HCT116 (cell line): Measurements from ENCODE around the gene ATXN7L3B. TPM values are rescaled to one million over a fixed set of nuclear protein-coding genes. Genes with fewer than 3 reads are reported as not detected.

Experiments
- ATAC-seq: fragments of 200-7000 bp; cut with Tn5 transposase; 2 replicates; pipeline ENCODE4 v1.9.1; 2020; ENCODE audit warnings: mild to moderate bottlenecking, moderate library complexity
- BruUV-seq: library from RNA; stranded (reverse); fragments of 400-500 nt; replicated peaks from 2 replicates; lab custom pipeline; 2021; lab: Mats Ljungman, UMichigan
- CTCF ChIA-PET: fragments of 300-600 bp; sonication (Branson Sonifier 250); formaldehyde crosslinking; loops from one replicate; lab custom pipeline; 2021; ENCODE audit warnings: antibody characterized with exemption; lab: Charles Lee
- POLR2A ChIA-PET: fragments of 300-600, 350-600 bp; sonication (Branson Sonifier 250); formaldehyde crosslinking; loops from one replicate; lab custom pipeline; 2021; ENCODE audit warnings: antibody characterized with exemption; lab: Charles Lee
- RAD21 ChIA-PET, 2 experiments: fragments of 300-600 bp; sonication (Branson Sonifier 250); formaldehyde crosslinking; loops; one replicate each; lab custom pipeline; 2023; ENCODE audit warnings: low total read pairs in 2 of 2; ENCODE audit not compliant: uncharacterized antibody in 2 of 2, unreplicated experiment in 2 of 2, low non-redundant PET in 1 of 2; lab: Charles Lee
- DNase-seq: peaks from one replicate; pipeline ENCODE4 v3.0.0-alpha.2; 2010; ENCODE audit warnings: low read depth, low spot score
- H2AFZ ChIP-seq: fragments of 200-600 bp; shearing (Covaris generic), sonication (generic); 2 replicates; pipeline ENCODE4 v1.6.1; 2017; ENCODE audit warnings: low read depth, mixed run types, mixed read lengths, antibody characterized with exemption, low read length; ENCODE audit not compliant: poor library complexity, severe bottlenecking
- H3K27ac ChIP-seq: 2 replicates; pipeline ENCODE4 v1.5.1; 2012; ENCODE audit warnings: low read depth, low read length
- H3K27me3 ChIP-seq: fragments of 200-600 bp; sonication (generic); 2 replicates; pipeline ENCODE4 v1.6.1; 2016; ENCODE audit warnings: mixed run types, low read length, mixed read lengths; ENCODE audit not compliant: insufficient read depth
- H3K36me3 ChIP-seq, 2 experiments: fragments of 200-500 bp in 1 of 2; fragments of 200-600 bp in 1 of 2; sonication (Bioruptor generic) in 1 of 2; sonication (generic) in 1 of 2; 2 replicates each; pipeline versions ENCODE4 v1.5.1 to v1.6.1; 2014 to 2016; ENCODE audit warnings: low read length in 2 of 2, inconsistent platforms in 1 of 2, mixed read lengths in 1 of 2, mixed run types in 1 of 2; ENCODE audit not compliant: insufficient read depth in 2 of 2, control insufficient read depth in 1 of 2
- H3K4me1 ChIP-seq, 2 experiments: fragments of 200-600 bp in 1 of 2; sonication (generic) in 1 of 2; 2 replicates each; pipeline versions ENCODE4 v1.5.1 to v1.6.1; 2012 to 2017; ENCODE audit warnings: low read length in 2 of 2, inconsistent platforms in 1 of 2, mild to moderate bottlenecking in 1 of 2, mixed read lengths in 1 of 2, mixed run types in 1 of 2, moderate library complexity in 1 of 2; ENCODE audit not compliant: insufficient read depth in 2 of 2, control insufficient read depth in 1 of 2
- H3K4me2 ChIP-seq: fragments of 200-600 bp; sonication (generic); 2 replicates; pipeline ENCODE4 v1.6.1; 2017; ENCODE audit warnings: mixed run types, low read length, mixed read lengths
- H3K4me3 ChIP-seq, 2 experiments: fragments of 200-600 bp in 1 of 2; sonication (generic) in 1 of 2; replicated peaks in 1 of 2; 2 replicates each; pipeline ENCODE4 v1.5.1; 2011 to 2016; ENCODE audit warnings: low read length in 2 of 2, control low read depth in 1 of 2, low read depth in 1 of 2, mild to moderate bottlenecking in 1 of 2, mixed read lengths in 1 of 2, mixed run types in 1 of 2
- H3K79me2 ChIP-seq: fragments of 200-600 bp; sonication (generic); 2 replicates; pipeline ENCODE4 v1.6.1; 2017; ENCODE audit warnings: mild to moderate bottlenecking, mixed run types, low read length, moderate library complexity, mixed read lengths; ENCODE audit not compliant: insufficient read depth
- H3K9ac ChIP-seq: fragments of 200-600 bp; sonication (generic); 2 replicates; pipeline ENCODE4 v1.6.1; 2016; ENCODE audit warnings: low read length, mixed read lengths
- H3K9me2 ChIP-seq: fragments of 200-600 bp; sonication (generic), shearing (Covaris generic); 2 replicates; pipeline ENCODE4 v1.6.1; 2017; ENCODE audit warnings: mixed run types, mild to moderate bottlenecking, moderate library complexity; ENCODE audit not compliant: insufficient read depth
- H3K9me3 ChIP-seq, 2 experiments: fragments of 200-500 bp in 1 of 2; fragments of 200-600 bp in 1 of 2; sonication (Bioruptor generic) in 1 of 2; sonication (generic) in 1 of 2; 2 replicates each; pipeline ENCODE4 v1.6.1; 2014 to 2017; ENCODE audit warnings: low read length in 2 of 2, mixed read lengths in 2 of 2, inconsistent platforms in 1 of 2, low read depth in 1 of 2, mild to moderate bottlenecking in 1 of 2, mixed run types in 1 of 2, moderate library complexity in 1 of 2; ENCODE audit not compliant: control insufficient read depth in 1 of 2, insufficient read depth in 1 of 2
- H4K20me1 ChIP-seq: fragments of 200-600 bp; sonication (generic), shearing (Covaris generic); 2 replicates; pipeline ENCODE4 v1.6.1; 2017; ENCODE audit warnings: mixed run types, mild to moderate bottlenecking, moderate library complexity; ENCODE audit not compliant: insufficient read depth
- CEBPB ChIP-seq: IDR thresholded peaks from 2 replicates; pipeline ENCODE4 v1.6.1; 2012; ENCODE audit warnings: low read depth
- CTCF ChIP-seq, 3 experiments: fragments of 200-600 bp in 1 of 3; sonication (generic) in 1 of 3; IDR thresholded peaks in 2 of 3; conservative IDR thresholded peaks in 1 of 3; 2 replicates each; pipeline ENCODE4 v1.5.1; 2012 to 2017; ENCODE audit warnings: low read depth in 2 of 3, low read length in 2 of 3, antibody characterized with exemption in 1 of 3, borderline replicate concordance in 1 of 3, control low read depth in 1 of 3, mild to moderate bottlenecking in 1 of 3, mixed read lengths in 1 of 3, mixed run types in 1 of 3, moderate library complexity in 1 of 3; ENCODE audit not compliant: insufficient read depth in 1 of 3
- ELF1 ChIP-seq: IDR thresholded peaks from 2 replicates; pipeline ENCODE4 v1.6.1; 2012; ENCODE audit warnings: low read depth, borderline replicate concordance
- EZH2 ChIP-seq: fragments of 200-600 bp; sonication (generic); IDR thresholded peaks from 2 replicates; pipeline ENCODE4 v1.6.1; 2017; ENCODE audit warnings: antibody characterized with exemption, mixed run types
- POLR2AphosphoS5 ChIP-seq: IDR thresholded peaks from 2 replicates; pipeline ENCODE4 v1.6.1; 2011; ENCODE audit warnings: mild to moderate bottlenecking, low read depth, low read length, moderate library complexity
- ZFX ChIP-seq: fragments of 450-650 bp; IDR thresholded peaks from 2 replicates; pipeline ENCODE4 v1.6.1; 2017
- ZNF274 ChIP-seq: fragments of 200-500 bp; sonication (Bioruptor generic); IDR thresholded peaks from 2 replicates; pipeline ENCODE4 v1.6.1; 2014; ENCODE audit warnings: mild to moderate bottlenecking, low read depth, low read length, inconsistent platforms
- intact Hi-C: fragments of 100-400 bp; cut with micrococcal nuclease; formaldehyde crosslinking; loops from 2 replicates; pipeline ENCODE4 v1.10.0; 2022
- total RNA-seq: library from RNA; stranded (reverse); gene quantifications from one replicate; pipeline ENCODE4 v1.2.1, GENCODE V29; 2021; ENCODE audit not compliant: unreplicated experiment
- TF ChIP-seq, protein P1 (sequence below): IDR thresholded peaks from 2 replicates; pipeline ENCODE4 v1.6.1; 2012
- TF ChIP-seq, protein P2 (sequence below): IDR thresholded peaks from 2 replicates; pipeline ENCODE4 v1.6.1; 2011; ENCODE audit warnings: mild to moderate bottlenecking, low read length, moderate library complexity; ENCODE audit not compliant: insufficient replicate concordance; ENCODE audit errors: extremely low read depth

ATXN7L3B gene
- total RNA-seq, 1 experiment from 2014 or later, result 28.1 TPM

DNA sequence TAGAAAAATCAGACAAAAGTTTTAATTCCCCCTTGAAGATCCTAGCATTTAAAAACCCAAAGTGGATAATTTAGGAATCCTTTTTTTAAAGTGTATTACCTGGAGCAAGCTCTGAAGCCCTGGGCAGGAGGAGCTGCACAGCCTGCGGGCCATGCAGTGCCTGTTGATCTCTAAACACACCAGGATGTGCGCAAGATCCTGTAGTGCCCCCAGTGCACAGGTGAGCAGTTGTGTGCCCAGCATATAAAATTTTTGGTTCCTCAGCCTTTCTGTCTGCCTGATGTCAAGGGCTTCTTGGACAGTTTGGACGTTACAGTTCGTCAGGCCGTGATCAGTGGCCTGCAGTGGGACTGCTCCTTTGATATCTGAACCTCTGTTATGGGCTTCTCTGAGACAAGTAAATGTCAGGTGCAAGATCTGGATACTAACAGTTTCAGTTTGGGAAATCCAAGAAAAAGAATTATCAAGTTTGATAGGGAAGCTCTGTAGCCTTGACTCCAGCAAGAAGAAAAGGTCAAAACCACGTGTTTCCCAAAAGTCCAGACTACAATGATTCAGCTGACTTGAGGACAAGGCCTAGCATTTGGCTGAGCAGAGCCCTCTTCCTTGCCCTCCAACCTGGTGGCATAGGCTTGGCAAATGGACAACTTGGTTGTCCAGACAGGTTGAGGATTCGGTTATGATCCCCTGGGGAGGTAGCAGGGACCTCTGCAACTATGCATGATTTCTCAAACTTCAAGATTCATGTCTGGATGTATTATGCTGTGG is 1.0 kb downstream of the ATXN7L3B start:
- BruUV-seq, result no TSS peak
- H3K27me3 ChIP-seq, result no peaks in the 10 kb centered on the region
- ChIA-PET CTCF (no interaction called here), POLR2A (no interaction called here), RAD21 (no interaction called here)
- no peak overlapping the region for H2AFZ ChIP-seq
- H4K20me1 ChIP-seq, result peaks cover 14% of the 10 kb centered on the region; the same call in 1 of the 2 replicates
- H3K9me3 ChIP-seq, result no peaks in the 10 kb centered on the region
- peak; percentile 28; the same call in 1 of the 2 replicates for ATAC-seq
- H3K27ac ChIP-seq, result peak overlapping the region; percentile 81
- DNase-seq, result no peak
- H3K36me3 ChIP-seq, result peaks cover 13 to 16% of the 10 kb centered on the region in 2 experiments
- H3K79me2 ChIP-seq, result peaks cover 55% of the 10 kb centered on the region
- TF ChIP-seq POLR2AphosphoS5, result no peak
- no peak for TF ChIP-seq ELF1
- TF ChIP-seq EZH2, result no peak
- TF ChIP-seq CTCF (IDR thresholded peaks at IDR 0.05 in 2 of 3, conservative IDR thresholded peaks at IDR 0.05 in 1 of 3; ENCODE audit: borderline replicate concordance in 1 of 3, insufficient read depth in 1 of 3, low read depth in 2 of 3, low read length in 2 of 3), result no peak
- TF ChIP-seq, protein P1, sequence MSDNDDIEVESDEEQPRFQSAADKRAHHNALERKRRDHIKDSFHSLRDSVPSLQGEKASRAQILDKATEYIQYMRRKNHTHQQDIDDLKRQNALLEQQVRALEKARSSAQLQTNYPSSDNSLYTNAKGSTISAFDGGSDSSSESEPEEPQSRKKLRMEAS, result no peak
- no peak for TF ChIP-seq ZNF274
- no peak for TF ChIP-seq CEBPB
- no peak for TF ChIP-seq ZFX
- TF ChIP-seq, protein P2, sequence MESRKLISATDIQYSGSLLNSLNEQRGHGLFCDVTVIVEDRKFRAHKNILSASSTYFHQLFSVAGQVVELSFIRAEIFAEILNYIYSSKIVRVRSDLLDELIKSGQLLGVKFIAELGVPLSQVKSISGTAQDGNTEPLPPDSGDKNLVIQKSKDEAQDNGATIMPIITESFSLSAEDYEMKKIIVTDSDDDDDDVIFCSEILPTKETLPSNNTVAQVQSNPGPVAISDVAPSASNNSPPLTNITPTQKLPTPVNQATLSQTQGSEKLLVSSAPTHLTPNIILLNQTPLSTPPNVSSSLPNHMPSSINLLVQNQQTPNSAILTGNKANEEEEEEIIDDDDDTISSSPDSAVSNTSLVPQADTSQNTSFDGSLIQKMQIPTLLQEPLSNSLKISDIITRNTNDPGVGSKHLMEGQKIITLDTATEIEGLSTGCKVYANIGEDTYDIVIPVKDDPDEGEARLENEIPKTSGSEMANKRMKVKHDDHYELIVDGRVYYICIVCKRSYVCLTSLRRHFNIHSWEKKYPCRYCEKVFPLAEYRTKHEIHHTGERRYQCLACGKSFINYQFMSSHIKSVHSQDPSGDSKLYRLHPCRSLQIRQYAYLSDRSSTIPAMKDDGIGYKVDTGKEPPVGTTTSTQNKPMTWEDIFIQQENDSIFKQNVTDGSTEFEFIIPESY, result no peak
- peak overlapping the region; percentile 88 to 97 for H3K4me3 ChIP-seq
- H3K9me2 ChIP-seq, result no peaks in the 10 kb centered on the region
- intact Hi-C loops, result loop anchor here (5.0 kb wide), 2 partner anchors 126 to 426 kb away; no protein-coding TSS in a partner anchor
- peak overlapping the region; percentile 91 for H3K4me2 ChIP-seq
- peaks cover 10 to 18% of the 10 kb centered on the region in 2 experiments; a peak in 3 of 4 replicates for H3K4me1 ChIP-seq
- H3K9ac ChIP-seq, result peak overlapping the region; percentile 99
